ENCODE results near the gene WDR6.

Gene WDR6

GRCh38 chr3:49057268-49057667 is 50.1 kb downstream of the WDR6 start:
- no peak for FAIRE-seq
- no peak for TF ChIP-seq POLR2A (IDR thresholded peaks at IDR 0.05; ENCODE audit: low read depth, low read length)

GRCh38 chr3:49058011-49058410 is 50.8 kb downstream of the WDR6 start:
- no peak for TF ChIP-seq POLR2A (IDR thresholded peaks at IDR 0.05; ENCODE audit: low read depth, low read length)
- FAIRE-seq (no peak), DNase-seq (ENCODE audit: insufficient read length, low spot score) (no peak)

More at GRCh38 chr3:49057268-49057667, 50.1 kb downstream of the WDR6 start:
- DNase-seq (ENCODE audit: insufficient read length, low spot score): no peak

All from H54 (cell line).